ENCODE data around the gene RIPOR3. TPM values are rescaled to one million over a fixed set of nuclear protein-coding genes. Genes with fewer than 3 reads are reported as not detected.
"Not testable (repeated sequence)": the region's sequence is repeated elsewhere in the genome, so short reads cannot be mapped to it uniquely, and the experiment has no call there.

RIPOR3 gene
- total RNA-seq, 1 donor from 2014 or later, result 0.53 TPM

DNA sequence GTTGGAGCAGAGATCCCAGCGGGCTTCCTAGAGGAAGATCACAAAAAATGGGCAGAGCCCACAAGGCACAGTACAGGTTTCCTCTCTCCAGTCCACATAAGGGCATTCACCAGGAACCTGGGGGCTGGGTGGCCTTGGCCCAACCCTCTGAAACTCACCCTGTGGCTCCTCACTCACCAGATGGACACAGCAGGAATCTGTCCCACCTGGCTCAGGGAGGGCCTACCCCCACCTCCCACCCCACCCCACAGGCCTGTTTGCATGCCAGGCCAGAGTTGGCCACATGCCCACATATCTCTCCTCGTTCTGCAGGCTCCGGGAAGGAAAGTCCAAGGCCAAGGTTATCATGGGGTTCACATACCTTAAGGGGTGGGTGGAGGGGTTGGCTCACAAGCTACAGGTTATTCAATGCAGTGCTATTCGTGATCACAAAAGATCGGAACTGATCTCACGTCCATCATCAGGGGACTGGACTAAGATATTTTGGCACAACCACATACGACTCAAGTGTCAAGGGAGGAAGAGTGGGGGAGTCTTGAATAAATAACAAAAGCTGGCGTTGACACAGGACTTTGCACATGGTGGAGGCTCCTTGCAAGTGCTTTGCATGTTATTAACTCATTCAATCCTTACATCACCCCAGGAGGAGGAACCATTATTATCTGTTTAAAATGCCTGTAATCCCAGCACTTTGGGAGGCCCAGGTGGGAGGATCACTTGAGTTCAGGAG lies 13.0 kb downstream of the RIPOR3 start:
- Histone ChIP-seq H3K27me3 (ENCODE audit: control insufficient read depth, insufficient read depth, low read length) (no peaks in the 10 kb centered on the region), H3K4me3 (ENCODE audit: low read depth, low read length) (no peak overlapping the region), H3K36me3 (ENCODE audit: control insufficient read depth, insufficient read depth, low read length) (no peaks in the 10 kb centered on the region)
- FAIRE-seq, result no peak
- TF ChIP-seq, protein P1, sequence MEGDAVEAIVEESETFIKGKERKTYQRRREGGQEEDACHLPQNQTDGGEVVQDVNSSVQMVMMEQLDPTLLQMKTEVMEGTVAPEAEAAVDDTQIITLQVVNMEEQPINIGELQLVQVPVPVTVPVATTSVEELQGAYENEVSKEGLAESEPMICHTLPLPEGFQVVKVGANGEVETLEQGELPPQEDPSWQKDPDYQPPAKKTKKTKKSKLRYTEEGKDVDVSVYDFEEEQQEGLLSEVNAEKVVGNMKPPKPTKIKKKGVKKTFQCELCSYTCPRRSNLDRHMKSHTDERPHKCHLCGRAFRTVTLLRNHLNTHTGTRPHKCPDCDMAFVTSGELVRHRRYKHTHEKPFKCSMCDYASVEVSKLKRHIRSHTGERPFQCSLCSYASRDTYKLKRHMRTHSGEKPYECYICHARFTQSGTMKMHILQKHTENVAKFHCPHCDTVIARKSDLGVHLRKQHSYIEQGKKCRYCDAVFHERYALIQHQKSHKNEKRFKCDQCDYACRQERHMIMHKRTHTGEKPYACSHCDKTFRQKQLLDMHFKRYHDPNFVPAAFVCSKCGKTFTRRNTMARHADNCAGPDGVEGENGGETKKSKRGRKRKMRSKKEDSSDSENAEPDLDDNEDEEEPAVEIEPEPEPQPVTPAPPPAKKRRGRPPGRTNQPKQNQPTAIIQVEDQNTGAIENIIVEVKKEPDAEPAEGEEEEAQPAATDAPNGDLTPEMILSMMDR (IDR thresholded peaks at IDR 0.05; ENCODE audit: insufficient read depth, low read length, severe bottlenecking), result no peak
- no peak for DNase-seq (ENCODE audit: low read depth)

DNA sequence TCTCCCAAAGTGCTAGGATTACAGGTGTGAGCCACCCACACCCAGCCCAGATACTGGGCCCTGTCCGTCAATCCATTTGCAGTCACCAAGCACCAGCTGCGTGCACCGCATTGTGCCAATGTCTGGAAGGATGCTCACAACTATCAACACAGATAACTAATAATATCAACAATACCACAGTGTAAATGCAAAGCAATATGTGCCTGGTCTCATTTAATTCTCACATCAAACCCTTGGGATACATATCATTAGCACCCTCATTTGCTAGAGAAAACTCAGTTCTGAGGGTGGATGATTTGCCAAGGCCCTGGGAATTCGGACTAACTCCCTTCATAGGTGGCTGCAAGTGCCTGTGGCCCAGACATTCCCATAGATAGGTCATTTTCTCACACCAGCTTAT lies 14.5 kb downstream of the RIPOR3 start:
- FAIRE-seq (no peak), DNase-seq (ENCODE audit: low read depth) (no peak)
- no peaks in the 10 kb centered on the region for H3K36me3 ChIP-seq (ENCODE audit: control insufficient read depth, insufficient read depth, low read length)
- TF ChIP-seq, protein P1 (IDR thresholded peaks at IDR 0.05; ENCODE audit: insufficient read depth, low read length, severe bottlenecking), result no peak
- H3K27me3 ChIP-seq (ENCODE audit: control insufficient read depth, insufficient read depth, low read length), result no peaks in the 10 kb centered on the region
- H3K4me3 ChIP-seq (ENCODE audit: low read depth, low read length), result no peak overlapping the region

DNA sequence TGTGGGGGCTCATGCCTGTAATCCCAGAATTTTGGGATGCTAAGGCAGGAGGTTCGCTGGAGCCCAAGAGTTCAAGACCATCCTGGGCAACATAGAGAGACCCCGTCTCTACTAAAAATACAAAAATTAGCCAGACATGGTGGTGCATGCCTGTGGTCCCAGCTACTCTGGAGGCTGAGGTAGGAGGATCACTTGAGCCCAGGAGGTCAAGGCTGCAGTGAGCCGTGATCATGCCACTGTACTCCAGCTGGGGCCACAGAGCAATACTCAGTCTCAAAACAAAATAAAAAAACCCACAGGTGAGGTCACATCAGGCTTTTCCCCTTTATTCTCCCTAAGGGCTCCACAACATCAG lies 15.0 kb downstream of the RIPOR3 start:
- FAIRE-seq; H3K36me3 ChIP-seq (ENCODE audit: control insufficient read depth, insufficient read depth, low read length); H3K4me3 ChIP-seq (ENCODE audit: low read depth, low read length); H3K27me3 ChIP-seq (ENCODE audit: control insufficient read depth, insufficient read depth, low read length); DNase-seq (ENCODE audit: low read depth): not testable (repeated sequence)

DNA sequence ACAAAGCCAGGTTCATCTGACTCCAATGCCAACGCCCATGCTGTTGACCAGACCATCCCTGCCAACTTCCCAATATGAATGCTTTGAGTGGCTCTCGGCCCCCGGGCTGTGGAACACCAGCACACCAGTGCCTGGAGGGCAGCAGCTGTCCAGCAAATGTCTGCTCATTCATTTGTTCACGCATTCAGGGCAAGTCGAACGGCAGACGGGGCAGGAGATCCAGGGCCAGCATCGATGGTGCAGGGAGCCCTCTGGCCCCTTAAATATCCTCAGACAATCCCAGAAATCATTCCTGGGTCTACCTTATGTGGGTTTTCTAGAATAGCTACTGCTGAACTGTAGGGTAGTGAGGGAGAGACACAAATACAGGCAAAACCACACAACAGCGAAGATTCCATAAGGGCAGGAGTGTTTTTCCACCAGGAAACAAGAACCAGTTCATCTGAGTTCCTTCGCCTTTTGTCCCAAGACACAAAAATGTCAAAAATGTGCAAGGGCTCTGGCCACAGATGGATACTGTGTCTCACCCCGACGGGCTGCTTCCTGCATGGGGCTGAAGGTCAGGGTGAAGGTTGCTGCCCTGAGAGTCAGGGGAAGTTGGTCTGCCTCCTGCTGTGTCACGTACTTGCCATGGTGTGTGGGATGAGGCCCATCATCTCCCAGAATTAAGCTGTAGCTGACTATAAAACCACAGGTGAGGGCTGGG lies 15.5 kb downstream of the RIPOR3 start:
- Histone ChIP-seq H3K36me3 (ENCODE audit: control insufficient read depth, insufficient read depth, low read length) (no peaks in the 10 kb centered on the region), H3K27me3 (ENCODE audit: control insufficient read depth, insufficient read depth, low read length) (no peaks in the 10 kb centered on the region), H3K4me3 (ENCODE audit: low read depth, low read length) (no peak overlapping the region)
- DNase-seq (ENCODE audit: low read depth) (no peak), FAIRE-seq (no peak)
- TF ChIP-seq, protein P1 (IDR thresholded peaks at IDR 0.05; ENCODE audit: insufficient read depth, low read length, severe bottlenecking), result no peak

DNA sequence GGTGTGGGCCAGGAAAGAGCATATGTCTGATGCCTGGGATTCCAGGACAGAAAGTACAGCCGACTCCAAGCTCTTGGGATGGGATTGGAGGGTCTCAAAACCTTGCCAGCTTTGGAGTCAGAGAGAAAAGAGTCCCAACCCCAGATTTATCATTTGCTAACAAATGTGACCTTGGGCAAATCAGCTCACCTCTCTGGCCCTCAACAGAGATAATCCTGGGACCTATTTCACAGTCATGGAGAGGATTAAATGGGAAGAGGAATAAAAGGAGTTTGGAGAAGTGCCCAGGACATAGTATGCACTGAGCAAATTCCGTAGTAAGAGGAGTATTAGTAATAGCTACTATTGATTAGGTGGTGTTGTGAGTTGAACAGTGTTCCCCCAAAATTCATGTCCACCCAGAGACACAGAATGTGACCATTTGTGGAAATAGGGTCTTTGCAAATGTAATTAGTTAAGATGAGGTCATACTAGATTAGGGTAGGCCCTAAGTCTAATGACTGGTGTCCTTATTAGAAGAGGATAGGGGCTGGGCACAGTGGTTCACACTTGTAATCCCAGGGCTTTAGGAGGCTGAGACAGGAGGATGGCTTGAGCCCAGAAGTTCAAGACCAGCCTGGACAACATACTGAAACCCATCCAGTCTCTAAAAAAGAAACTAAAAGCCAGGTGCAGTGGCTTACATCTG lies 17.1 kb downstream of the RIPOR3 start:
- FAIRE-seq (no peak), DNase-seq (ENCODE audit: low read depth) (no peak)
- no peaks in the 10 kb centered on the region for H3K36me3 ChIP-seq (ENCODE audit: control insufficient read depth, insufficient read depth, low read length)
- TF ChIP-seq, protein P1 (IDR thresholded peaks at IDR 0.05; ENCODE audit: insufficient read depth, low read length, severe bottlenecking), result no peak
- H3K27me3 ChIP-seq (ENCODE audit: control insufficient read depth, insufficient read depth, low read length), result no peaks in the 10 kb centered on the region
- no peak overlapping the region for H3K4me3 ChIP-seq (ENCODE audit: low read depth, low read length)

DNA sequence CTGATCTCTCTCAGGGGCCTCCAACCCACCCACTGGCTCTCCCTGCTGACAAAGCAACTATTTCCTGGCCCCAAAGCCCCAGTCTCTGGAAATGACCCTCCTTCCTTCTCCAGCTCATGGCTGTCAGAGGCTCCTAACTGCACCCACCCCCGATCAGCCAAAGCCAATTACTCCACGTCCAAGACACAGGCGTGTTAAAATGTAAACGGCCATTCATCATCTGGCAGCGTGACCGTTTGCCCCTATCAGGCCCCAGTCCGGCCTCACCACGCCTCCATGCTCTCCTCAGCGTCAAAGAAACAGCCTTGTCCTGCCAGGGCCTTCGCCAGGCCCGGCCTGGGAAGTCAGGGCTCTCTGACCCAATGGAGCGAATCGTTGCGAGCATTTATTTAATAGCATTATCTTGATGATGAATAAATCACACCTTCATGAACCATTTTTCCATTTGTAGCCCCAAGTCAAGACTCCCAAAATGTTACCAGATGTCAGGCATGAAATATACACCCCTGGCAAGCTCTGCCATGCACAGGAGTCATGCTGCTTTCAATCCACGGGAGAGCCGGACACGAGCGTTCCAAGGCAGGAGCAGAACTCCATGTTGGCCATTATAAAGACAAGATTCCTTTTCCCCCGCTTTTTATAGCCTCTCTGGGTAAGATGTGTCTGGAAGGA lies 17.7 kb downstream of the RIPOR3 start:
- TF ChIP-seq, protein P1 (IDR thresholded peaks at IDR 0.05; ENCODE audit: insufficient read depth, low read length, severe bottlenecking), result no peak
- Histone ChIP-seq H3K36me3 (ENCODE audit: control insufficient read depth, insufficient read depth, low read length) (no peaks in the 10 kb centered on the region), H3K4me3 (ENCODE audit: low read depth, low read length) (no peak overlapping the region), H3K27me3 (ENCODE audit: control insufficient read depth, insufficient read depth, low read length) (no peaks in the 10 kb centered on the region)
- FAIRE-seq (no peak), DNase-seq (ENCODE audit: low read depth) (no peak)
